Measurements from ENCODE around the gene ZNF91.
A peak's percentile ranks its signal among the peaks of the same experiment; 100 is the strongest.
"Not testable (repeated sequence)": the region's sequence is repeated elsewhere in the genome, so short reads cannot be mapped to it uniquely, and the experiment has no call there.

Gene ZNF91

GRCh38 chr19:23402388-23402787, 7.1 kb upstream of the ZNF91 start:
- no peak for TF ChIP-seq CTCF (IDR thresholded peaks at IDR 0.05; ENCODE audit: control insufficient read depth, insufficient read depth, low read depth, low read length, missing control alignments)
- no peak overlapping the region for H3K4me3 ChIP-seq (ENCODE audit: control insufficient read depth, low read depth, low read length)
- no peak for DNase-seq (ENCODE audit: low read depth)

- DNase-seq (ENCODE audit: low read depth), result no peak
- no peak for TF ChIP-seq CTCF (IDR thresholded peaks at IDR 0.05; ENCODE audit: control insufficient read depth, insufficient read depth, low read depth, low read length, missing control alignments)
Observed at GRCh38 chr19:23401086-23401610, 5.9 kb upstream of the ZNF91 start.

GRCh38 chr19:23399443-23399842, 4.2 kb upstream of the ZNF91 start:
- no peak for TF ChIP-seq CTCF (IDR thresholded peaks at IDR 0.05; ENCODE audit: control insufficient read depth, insufficient read depth, low read depth, low read length, missing control alignments)
- no peak overlapping the region for H3K4me3 ChIP-seq (ENCODE audit: control insufficient read depth, low read depth, low read length)
- DNase-seq (ENCODE audit: low read depth), result no peak

More at GRCh38 chr19:23401086-23401610, 5.9 kb upstream of the ZNF91 start:
- no peak overlapping the region for H3K4me3 ChIP-seq (ENCODE audit: control insufficient read depth, low read depth, low read length)

- not testable (repeated sequence) for DNase-seq (ENCODE audit: low read depth)
- 0 out of 2 replicates have a peak overlapping the region, but pooled peaks have one; percentile 97 for H3K4me3 ChIP-seq (ENCODE audit: control insufficient read depth, low read depth, low read length)
Observed at GRCh38 chr19:23395722-23396117, 449 bp upstream of the ZNF91 start.

GRCh38 chr19:23394511-23394910, 760 bp downstream of the ZNF91 start:
- H3K4me3 ChIP-seq (ENCODE audit: control insufficient read depth, low read depth, low read length), result peak overlapping the region; percentile 97

GRCh38 chr19:23393121-23393520, 2.1 kb downstream of the ZNF91 start:
- H3K4me3 ChIP-seq (ENCODE audit: control insufficient read depth, low read depth, low read length), result no peak overlapping the region
- no peak for TF ChIP-seq CTCF (IDR thresholded peaks at IDR 0.05; ENCODE audit: control insufficient read depth, insufficient read depth, low read depth, low read length, missing control alignments)
- no peak for DNase-seq (ENCODE audit: low read depth)

More at GRCh38 chr19:23394511-23394910, 760 bp downstream of the ZNF91 start:
- no peak for TF ChIP-seq CTCF (IDR thresholded peaks at IDR 0.05; ENCODE audit: control insufficient read depth, insufficient read depth, low read depth, low read length, missing control alignments)
- no peak for DNase-seq (ENCODE audit: low read depth)

GRCh38 chr19:23391236-23391635, 4.0 kb downstream of the ZNF91 start:
- no peak overlapping the region for H3K4me3 ChIP-seq (ENCODE audit: control insufficient read depth, low read depth, low read length)
- no peak for DNase-seq (ENCODE audit: low read depth)
- TF ChIP-seq CTCF (IDR thresholded peaks at IDR 0.05; ENCODE audit: control insufficient read depth, insufficient read depth, low read depth, low read length, missing control alignments), result no peak

Measured in AG09309 (cell line).